ENCODE results near the gene STARD7.

STARD7 gene

DNA sequence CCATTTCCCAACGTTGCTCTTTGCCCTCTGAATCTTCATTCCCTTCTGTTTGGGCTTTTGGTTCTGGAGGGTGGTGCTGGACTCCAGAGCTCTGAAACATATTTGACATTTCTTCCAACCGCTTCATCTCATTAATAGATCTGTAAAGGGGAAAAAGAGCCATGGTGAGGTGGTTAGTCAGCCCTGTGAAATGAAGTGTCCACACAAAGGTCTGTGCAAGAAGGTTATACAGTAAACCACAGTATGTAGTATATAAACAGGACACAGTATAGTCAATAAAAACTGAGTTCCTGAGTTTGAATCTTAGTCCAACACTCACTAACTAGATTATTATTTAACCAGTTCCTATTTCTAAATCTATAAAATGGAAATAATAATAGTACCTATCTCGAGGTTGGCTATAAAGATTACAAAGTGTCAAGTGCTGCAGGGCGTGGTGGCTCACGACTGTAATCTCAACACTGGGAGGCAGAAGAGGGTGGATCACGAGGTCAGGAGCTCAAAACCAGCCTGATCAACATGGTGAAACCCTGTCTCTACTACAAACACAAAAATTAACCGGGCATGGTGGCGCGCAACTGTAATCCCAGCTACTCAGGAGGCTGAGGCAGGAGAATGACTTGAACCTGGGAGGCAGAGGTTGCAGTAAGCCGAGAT is 13.1 kb downstream of the STARD7 start:
- Mint-ChIP-seq H3K27ac (no peak overlapping the region), H3K4me3 (no peak overlapping the region)

DNA sequence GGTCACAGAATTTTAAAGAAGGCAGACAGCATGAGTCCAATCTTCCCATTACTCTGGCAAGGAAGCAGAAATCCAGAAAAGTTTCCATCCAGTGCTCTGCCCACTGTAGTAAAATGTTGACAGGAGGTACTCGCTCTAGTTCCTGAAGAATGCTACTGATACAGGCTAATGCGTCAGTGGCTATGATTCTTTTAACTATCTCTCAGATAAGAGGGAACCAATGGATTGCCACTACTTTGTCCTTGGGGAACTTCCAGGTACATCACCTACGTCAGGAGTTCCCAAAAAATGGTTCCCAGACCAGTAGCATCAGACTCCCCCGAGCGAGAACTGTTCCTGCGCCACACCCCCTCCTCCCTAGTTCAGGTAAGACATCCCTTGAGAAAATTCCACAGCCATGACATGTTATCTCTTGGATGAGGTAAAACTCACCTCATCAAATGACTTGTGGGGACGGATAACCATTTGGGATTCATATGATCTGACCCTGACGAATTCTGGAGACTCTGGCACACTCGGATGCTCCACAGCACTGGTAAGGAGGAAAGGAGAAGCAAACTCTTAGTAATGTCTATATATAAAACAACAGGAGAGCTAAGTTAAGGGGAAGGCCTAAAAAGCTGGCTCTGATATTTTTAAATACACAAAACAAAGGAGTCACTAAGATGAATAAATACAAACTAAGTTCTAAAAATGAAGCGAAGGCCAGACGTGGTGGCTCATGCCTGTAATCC is 16.5 kb downstream of the STARD7 start:
- no peaks in the 10 kb centered on the region for H3K9me3 Mint-ChIP-seq
- H3K36me3 Mint-ChIP-seq (ENCODE audit: low read depth): peaks cover 69% of the 10 kb centered on the region
- no peak overlapping the region for H3K27ac Mint-ChIP-seq
- no peak overlapping the region for H3K4me3 Mint-ChIP-seq
- peaks cover 6% of the 10 kb centered on the region for H3K4me1 Mint-ChIP-seq (ENCODE audit: low read depth)
- H3K27me3 Mint-ChIP-seq: no peaks in the 10 kb centered on the region

More for the DNA sequence above, 13.1 kb downstream of the STARD7 start:
- no peaks in the 10 kb centered on the region for H3K9me3 Mint-ChIP-seq
- H3K36me3 Mint-ChIP-seq (ENCODE audit: low read depth): peaks cover 71% of the 10 kb centered on the region
- peaks cover 37% of the 10 kb centered on the region for H3K4me1 Mint-ChIP-seq (ENCODE audit: low read depth)
- H3K27me3 Mint-ChIP-seq: no peaks in the 10 kb centered on the region

DNA sequence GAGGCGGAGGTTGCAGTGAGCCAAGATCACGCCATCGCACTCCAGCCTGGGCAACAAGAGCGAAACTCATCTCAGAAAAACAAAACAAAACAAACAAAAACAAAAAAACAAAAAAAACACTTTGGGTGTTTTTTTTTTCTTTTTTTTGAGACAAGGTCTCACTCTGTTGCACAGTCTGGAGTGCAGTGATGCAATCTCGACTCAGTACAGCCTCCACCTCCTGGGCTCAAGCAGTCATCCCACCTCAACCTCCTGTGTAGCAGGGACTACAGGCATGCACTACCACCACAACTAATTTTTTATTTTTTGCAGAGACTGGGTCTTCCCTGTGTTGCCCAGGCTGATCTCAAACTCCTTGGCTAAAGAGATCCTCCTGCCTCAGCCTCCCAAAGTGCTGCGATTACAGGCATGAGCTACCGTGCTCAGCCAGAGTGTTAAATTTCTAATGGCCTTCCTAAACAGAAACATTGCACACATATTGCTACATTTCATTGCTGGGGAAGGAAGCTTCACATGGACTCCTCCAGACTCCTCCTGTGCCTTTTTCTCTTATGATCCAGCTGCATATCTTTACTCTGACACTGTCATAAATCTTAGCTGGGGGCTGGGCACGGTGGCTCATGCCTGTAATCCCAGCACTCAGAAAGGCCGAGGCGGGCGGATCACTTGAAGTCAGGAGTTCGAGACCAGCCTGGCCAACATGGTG is 19.7 kb downstream of the STARD7 start:
- H3K27ac Mint-ChIP-seq: no peak overlapping the region
- H3K27me3 Mint-ChIP-seq: no peaks in the 10 kb centered on the region
- H3K9me3 Mint-ChIP-seq: no peaks in the 10 kb centered on the region
- H3K36me3 Mint-ChIP-seq (ENCODE audit: low read depth): peaks cover 83% of the 10 kb centered on the region
- H3K4me3 Mint-ChIP-seq: no peak overlapping the region
- H3K4me1 Mint-ChIP-seq (ENCODE audit: low read depth): no peaks in the 10 kb centered on the region

DNA sequence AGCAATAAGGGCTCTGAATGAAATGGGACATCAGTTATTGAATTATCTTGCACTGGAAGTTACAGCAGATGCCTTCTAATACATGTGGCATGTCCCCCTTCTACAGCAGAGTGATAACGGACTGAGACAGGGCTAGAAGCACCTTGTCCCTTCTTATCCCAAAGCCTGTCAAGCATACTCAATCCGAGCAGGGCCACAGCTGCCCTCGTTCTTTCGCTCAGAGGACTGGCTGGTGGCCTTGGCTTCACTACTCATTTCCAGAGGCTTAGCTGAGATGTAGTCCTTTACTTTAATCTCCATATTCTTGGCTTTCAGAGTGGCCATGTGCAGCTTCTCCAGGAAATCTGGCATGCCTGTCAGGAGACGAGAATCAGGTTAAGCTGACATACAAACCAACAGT is 22.1 kb downstream of the STARD7 start:
- H3K27me3 Mint-ChIP-seq: no peaks in the 10 kb centered on the region
- peaks cover 4% of the 10 kb centered on the region for H3K4me1 Mint-ChIP-seq (ENCODE audit: low read depth)
- peaks cover 64% of the 10 kb centered on the region for H3K36me3 Mint-ChIP-seq (ENCODE audit: low read depth)
- H3K4me3 Mint-ChIP-seq: no peak overlapping the region
- H3K9me3 Mint-ChIP-seq: no peaks in the 10 kb centered on the region
- no peak overlapping the region for H3K27ac Mint-ChIP-seq

DNA sequence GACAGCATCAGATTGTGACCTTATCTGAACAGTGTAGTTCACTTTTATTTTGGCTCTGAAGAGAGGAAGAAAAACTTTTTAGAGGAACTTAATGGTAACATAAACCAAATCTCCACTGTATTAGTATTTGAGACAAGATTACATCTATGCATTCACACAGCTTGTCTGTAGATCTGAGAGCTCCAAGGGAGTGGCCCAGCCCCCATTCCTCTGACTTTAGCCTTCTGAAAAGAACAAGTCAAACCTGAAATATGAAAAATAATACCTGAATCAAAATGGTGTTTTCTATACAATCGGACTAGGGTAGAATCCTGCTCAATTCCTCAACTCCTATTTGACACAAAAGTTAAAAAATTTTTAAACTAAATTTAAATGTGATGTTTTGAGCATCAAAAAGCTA is 23.1 kb downstream of the STARD7 start:
- H3K9me3 Mint-ChIP-seq: no peaks in the 10 kb centered on the region
- peaks cover 9% of the 10 kb centered on the region for H3K4me1 Mint-ChIP-seq (ENCODE audit: low read depth)
- H3K36me3 Mint-ChIP-seq (ENCODE audit: low read depth): peaks cover 55% of the 10 kb centered on the region
- no peaks in the 10 kb centered on the region for H3K27me3 Mint-ChIP-seq
- H3K4me3 Mint-ChIP-seq: no peak overlapping the region
- H3K27ac Mint-ChIP-seq: peak overlapping the region; percentile 5

DNA sequence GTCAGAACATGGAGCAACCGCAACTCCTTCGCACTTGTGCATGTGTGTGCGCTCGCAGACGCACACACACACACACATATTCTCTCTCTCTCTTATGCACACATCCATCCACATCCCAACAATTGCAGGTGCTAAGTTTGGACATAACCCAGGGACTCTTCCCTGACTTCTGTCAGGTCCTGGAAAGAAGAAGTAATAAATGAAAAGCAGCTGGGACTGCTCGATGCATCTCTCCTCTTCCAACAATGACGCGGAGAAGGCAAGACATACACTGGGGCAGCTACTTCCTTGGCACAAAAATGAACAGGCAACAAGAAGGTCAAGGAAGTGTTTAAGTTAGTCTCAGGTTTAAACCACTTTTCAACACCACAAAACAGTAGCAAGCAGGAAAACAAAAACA is 23.6 kb downstream of the STARD7 start:
- Mint-ChIP-seq H3K4me1 (ENCODE audit: low read depth) (peaks cover 9% of the 10 kb centered on the region), H3K36me3 (ENCODE audit: low read depth) (peaks cover 53% of the 10 kb centered on the region), H3K27ac (peak overlapping the region; percentile 28), H3K27me3 (no peaks in the 10 kb centered on the region), H3K4me3 (no peak overlapping the region), H3K9me3 (no peaks in the 10 kb centered on the region)

DNA sequence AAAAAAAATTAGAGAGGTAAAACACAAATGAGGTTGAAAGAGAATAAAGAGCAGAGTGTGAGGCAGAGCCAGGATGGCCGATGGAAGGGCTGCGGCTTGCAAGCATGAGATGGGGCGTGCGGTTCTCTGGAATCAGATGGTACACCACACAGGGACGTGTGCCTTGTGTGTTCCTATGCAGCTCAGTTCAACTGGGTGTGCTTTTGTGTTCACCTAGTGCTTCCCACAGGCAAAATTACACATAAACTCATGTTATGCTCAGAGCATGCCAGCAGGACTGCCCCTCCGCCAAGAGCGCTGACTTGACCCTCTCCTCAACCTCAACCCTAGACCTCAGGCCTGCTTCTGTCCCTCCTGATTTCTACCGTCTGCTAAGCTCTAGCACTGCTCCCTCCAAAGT is 24.4 kb downstream of the STARD7 start:
- no peak overlapping the region for H3K27ac Mint-ChIP-seq
- peaks cover 9% of the 10 kb centered on the region for H3K4me1 Mint-ChIP-seq (ENCODE audit: low read depth)
- no peaks in the 10 kb centered on the region for H3K9me3 Mint-ChIP-seq

DNA sequence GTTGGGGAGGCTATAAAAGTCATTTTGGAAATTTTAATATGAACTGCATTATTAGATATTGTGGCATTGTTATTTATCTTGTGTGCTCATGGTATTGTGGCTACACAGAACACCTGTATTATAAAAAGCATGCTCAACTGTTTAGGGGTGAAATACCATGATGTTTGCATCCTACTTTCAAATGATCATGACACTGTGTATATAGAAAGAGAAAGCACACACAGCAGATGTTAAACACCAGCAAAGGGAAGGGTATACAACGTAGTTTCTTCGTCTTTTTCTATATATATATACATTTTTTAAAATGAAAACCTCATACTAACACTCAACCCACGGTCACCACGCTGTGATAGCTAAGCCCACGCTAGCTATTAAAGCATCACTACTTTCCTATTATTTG is 27.1 kb downstream of the STARD7 start:
- Mint-ChIP-seq H3K27ac (no peak overlapping the region), H3K4me1 (ENCODE audit: low read depth) (peaks cover 9% of the 10 kb centered on the region)

More for the DNA sequence above, 24.4 kb downstream of the STARD7 start:
- Mint-ChIP-seq H3K36me3 (ENCODE audit: low read depth) (peaks cover 45% of the 10 kb centered on the region), H3K4me3 (no peak overlapping the region), H3K27me3 (no peaks in the 10 kb centered on the region)

DNA sequence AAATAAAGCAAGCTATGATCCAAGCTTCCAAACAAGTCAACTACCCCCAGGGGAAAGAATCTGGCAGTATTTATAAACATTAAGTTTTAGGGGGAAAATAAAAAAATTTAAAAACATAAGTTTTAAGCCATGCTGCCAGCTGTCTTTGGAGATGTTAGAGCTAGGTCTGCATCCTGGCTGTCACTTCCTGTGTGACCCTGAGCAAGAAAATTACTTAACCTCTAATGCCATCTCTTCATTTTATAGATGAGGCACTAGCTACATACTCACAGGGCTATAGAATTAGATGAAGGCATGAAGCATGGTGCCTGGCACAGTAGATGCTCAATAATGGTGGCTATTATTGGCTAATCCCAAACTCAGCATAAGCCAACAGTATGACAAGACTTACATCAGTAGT is 28.1 kb downstream of the STARD7 start:
- H3K27me3 Mint-ChIP-seq: no peaks in the 10 kb centered on the region

More for the DNA sequence above, 27.1 kb downstream of the STARD7 start:
- Mint-ChIP-seq H3K27me3 (no peaks in the 10 kb centered on the region), H3K4me3 (no peak overlapping the region), H3K9me3 (no peaks in the 10 kb centered on the region), H3K36me3 (ENCODE audit: low read depth) (peaks cover 31% of the 10 kb centered on the region)

DNA sequence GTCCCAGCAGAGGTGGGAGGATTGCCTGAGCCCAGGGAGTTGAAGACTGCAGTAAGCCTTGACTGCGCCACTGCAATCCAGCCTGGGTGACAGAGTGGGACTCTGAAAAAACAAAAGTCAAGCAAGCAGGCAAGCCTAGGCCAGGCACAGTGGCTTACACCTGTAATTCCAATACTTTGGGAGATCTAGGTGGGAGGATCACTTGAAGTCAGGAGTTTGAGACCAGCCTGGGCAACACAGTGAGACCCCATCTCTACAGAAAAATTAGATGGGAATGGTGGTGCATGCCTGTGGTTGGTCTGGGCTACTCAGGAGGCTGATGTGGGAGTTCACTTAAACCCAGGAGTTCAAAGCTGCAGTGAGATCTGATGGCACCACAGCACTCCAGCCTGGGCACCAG is 28.6 kb downstream of the STARD7 start:
- Mint-ChIP-seq H3K9me3 (no peaks in the 10 kb centered on the region), H3K36me3 (ENCODE audit: low read depth) (peaks cover 16% of the 10 kb centered on the region), H3K4me1 (ENCODE audit: low read depth) (peaks cover 9% of the 10 kb centered on the region), H3K27ac (no peak overlapping the region), H3K27me3 (no peaks in the 10 kb centered on the region), H3K4me3 (no peak overlapping the region)

More for the DNA sequence above, 28.1 kb downstream of the STARD7 start:
- Mint-ChIP-seq H3K4me3 (no peak overlapping the region), H3K27ac (no peak overlapping the region), H3K36me3 (ENCODE audit: low read depth) (peaks cover 21% of the 10 kb centered on the region), H3K9me3 (no peaks in the 10 kb centered on the region), H3K4me1 (ENCODE audit: low read depth) (peaks cover 9% of the 10 kb centered on the region)

DNA sequence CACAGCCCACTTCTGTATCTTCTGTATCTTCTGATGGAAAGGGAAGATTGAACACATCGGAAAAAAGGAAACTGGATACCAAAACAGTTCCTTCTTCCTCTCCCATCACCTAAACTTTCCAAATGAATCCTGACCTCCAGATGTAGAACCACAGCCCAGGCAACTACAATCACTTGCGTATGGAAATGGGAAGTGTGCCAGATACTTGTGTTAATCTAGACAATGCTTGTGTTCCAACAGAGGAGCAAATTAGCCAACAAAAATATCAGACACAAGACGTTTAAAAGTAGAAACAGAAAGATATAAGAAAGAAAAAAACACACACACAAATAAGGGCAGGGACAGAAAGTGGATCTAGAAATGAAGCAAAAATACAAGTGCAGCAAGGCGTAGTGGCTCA is 32.0 kb downstream of the STARD7 start:
- H3K36me3 Mint-ChIP-seq (ENCODE audit: low read depth): no peaks in the 10 kb centered on the region
- no peaks in the 10 kb centered on the region for H3K9me3 Mint-ChIP-seq
- H3K4me3 Mint-ChIP-seq: no peak overlapping the region
- H3K27me3 Mint-ChIP-seq: no peaks in the 10 kb centered on the region
- H3K4me1 Mint-ChIP-seq (ENCODE audit: low read depth): peaks cover 28% of the 10 kb centered on the region
- no peak overlapping the region for H3K27ac Mint-ChIP-seq

DNA sequence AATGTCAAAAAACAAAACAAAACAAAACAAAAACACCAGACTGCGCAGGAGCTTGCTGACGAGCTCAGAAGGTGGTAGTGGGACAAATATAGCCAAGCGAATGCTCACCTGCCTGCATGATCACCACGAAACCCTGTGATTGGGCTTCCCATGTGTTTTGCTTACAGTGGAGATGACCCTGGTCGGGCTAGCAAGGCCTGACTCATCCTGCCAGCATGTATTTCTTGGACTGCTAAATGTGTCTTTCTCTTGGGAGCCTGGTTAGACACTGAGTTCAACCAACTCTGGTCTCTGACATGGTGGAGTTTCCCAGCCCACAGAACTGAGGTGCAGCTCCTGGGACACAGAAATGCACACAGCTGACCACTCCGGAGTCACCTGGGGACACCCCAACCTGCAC is 32.7 kb downstream of the STARD7 start:
- H3K27ac Mint-ChIP-seq: no peak overlapping the region
- H3K36me3 Mint-ChIP-seq (ENCODE audit: low read depth): no peaks in the 10 kb centered on the region
- peaks cover 27% of the 10 kb centered on the region for H3K4me1 Mint-ChIP-seq (ENCODE audit: low read depth)
- no peaks in the 10 kb centered on the region for H3K9me3 Mint-ChIP-seq
- no peak overlapping the region for H3K4me3 Mint-ChIP-seq
- H3K27me3 Mint-ChIP-seq: no peaks in the 10 kb centered on the region

DNA sequence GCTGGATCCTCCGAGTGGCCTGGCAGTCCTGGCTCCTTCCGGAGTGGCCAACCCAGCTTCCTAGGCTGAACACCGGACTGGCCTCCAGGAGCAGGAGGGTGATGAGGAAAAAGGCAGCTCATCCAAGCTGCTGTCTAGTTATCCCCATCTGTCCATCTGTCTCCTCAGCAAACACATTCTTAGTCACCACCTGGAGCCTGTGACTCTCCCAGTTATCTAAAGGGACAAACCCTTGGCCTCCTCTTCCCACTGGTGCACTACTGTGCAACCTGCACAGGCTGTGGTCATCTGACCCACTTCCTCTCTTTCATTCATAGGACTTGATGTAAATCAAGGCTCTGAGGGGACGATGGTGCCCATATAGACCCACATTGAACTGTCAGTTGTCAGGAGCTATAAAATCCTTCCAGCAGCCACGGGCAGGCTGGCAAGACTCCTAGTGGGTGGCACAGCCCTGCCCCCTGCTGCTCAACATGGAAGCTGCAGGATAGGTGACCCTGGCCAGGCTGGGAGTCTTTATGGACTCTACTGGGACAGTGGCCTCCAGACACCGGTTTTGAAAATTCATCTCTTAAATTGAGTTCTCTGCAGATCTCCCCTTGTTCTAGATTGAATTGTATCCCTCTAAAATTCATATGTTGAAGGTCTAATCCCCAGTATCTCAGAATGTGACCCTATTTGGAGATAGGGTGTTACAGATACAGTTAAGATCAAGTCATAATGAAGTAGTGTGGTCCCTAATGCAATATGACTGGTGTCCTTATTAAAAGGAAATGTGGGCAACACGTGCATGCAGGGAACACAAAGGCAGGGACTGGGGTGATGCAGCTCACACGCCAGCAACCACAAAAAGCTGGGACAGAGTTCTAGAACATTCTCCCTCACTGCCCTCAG is 34.1 kb downstream of the STARD7 start:
- peak overlapping the region; percentile 67 for H3K27ac Mint-ChIP-seq
- no peaks in the 10 kb centered on the region for H3K9me3 Mint-ChIP-seq
- no peaks in the 10 kb centered on the region for H3K36me3 Mint-ChIP-seq (ENCODE audit: low read depth)
- peaks cover 27% of the 10 kb centered on the region for H3K4me1 Mint-ChIP-seq (ENCODE audit: low read depth)
- peak overlapping the region; percentile 50 for H3K4me3 Mint-ChIP-seq
- no peaks in the 10 kb centered on the region for H3K27me3 Mint-ChIP-seq

DNA sequence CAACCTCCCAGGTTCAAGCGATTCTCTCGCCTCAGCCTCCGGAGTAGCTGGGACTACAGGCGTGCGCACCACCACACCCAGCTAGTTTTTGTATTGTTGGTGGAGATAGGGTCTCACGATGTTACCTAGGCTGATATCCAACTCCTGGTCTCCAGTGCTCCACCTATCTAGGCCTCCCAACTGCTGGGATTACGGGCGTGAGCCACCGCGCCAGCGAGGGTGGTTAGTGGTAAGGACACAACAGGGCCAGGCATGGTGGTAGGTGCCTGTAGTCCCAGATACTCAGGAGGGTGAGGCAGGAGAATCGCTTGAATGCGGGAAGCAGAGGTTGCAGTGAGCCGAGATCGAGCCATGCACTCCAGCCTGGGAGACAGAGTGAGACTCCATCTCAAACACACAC is 36.8 kb downstream of the STARD7 start:
- Mint-ChIP-seq H3K4me1 (ENCODE audit: low read depth) (peaks cover 51% of the 10 kb centered on the region), H3K27ac (peak overlapping the region; percentile 80), H3K9me3 (peaks cover 4% of the 10 kb centered on the region), H3K36me3 (ENCODE audit: low read depth) (peaks cover 6% of the 10 kb centered on the region), H3K27me3 (no peaks in the 10 kb centered on the region), H3K4me3 (no peak overlapping the region)
